Body of pancreas (tissue), 4 donors: Measurements from ENCODE around the gene TNFSF15.

Experiments used
- CTCF ChIP-seq, 7 experiments: fragments of 450-650 bp in 4 of 7; fragments of 200-600 bp in 3 of 7; sonication (generic) in 3 of 7; IDR thresholded peaks; one replicate each; pipeline ENCODE4 v1.5.1; 2016 to 2019; ENCODE audit warnings: antibody characterized with exemption in 7 of 7
- POLR2A ChIP-seq, 3 donors: fragments of 450-650 bp; IDR thresholded peaks; one replicate each; pipeline ENCODE4 v1.6.1; 2016; ENCODE audit warnings: antibody characterized with exemption in 3 of 3, mild to moderate bottlenecking in 2 of 3

DNA sequence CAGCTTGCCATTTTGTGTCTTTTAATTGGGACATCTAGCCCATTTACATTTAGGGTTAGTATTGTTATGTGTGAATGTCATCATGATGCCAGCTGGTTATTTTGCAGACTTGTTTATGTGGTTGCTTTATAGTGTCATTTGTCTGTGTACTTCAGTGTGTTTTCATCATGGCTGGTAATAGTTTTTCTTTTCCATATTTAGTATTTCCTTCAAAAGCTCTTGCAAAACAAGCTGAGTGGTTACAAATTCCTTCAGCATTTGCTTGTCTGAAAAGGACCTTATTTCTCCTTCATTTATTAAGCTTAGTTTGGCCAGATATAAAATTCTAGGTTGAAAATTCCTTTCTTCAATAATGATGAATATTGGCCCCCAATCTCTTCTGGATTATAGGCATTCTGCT is 28.5 kb upstream of the TNFSF15 start:
- TF ChIP-seq POLR2A (IDR thresholded peaks at IDR 0.05), result no peak
- no peak for TF ChIP-seq CTCF (IDR thresholded peaks at IDR 0.05)
